Activated T-cell treated with anti-CD3 and anti-CD28 coated beads, Interleukin-2, amount 50 U/mL, for 24 hours (primary cell): ENCODE results near the gene CHRNB1.

Experiments
- DNase-seq: peaks from one replicate; pipeline ENCODE4 v3.0.0-alpha.2; 2020
- H3K27ac Mint-ChIP-seq: 2 replicates; pipeline ENCODE4 v1.8.0; 2020; ENCODE audit warnings: mild to moderate bottlenecking, mixed read lengths
- H3K27me3 Mint-ChIP-seq: 2 replicates; pipeline ENCODE4 v1.8.0; 2020; ENCODE audit warnings: mixed read lengths
- H3K36me3 Mint-ChIP-seq: 2 replicates; pipeline ENCODE4 v1.8.0; 2020; ENCODE audit warnings: low read depth, mixed read lengths
- H3K4me1 Mint-ChIP-seq: 2 replicates; pipeline ENCODE4 v1.8.0; 2020; ENCODE audit warnings: low read depth, mixed read lengths
- H3K4me3 Mint-ChIP-seq: 2 replicates; pipeline ENCODE4 v1.8.0; 2020; ENCODE audit warnings: mild to moderate bottlenecking, moderate library complexity, mixed read lengths
- H3K9me3 Mint-ChIP-seq: 2 replicates; pipeline ENCODE4 v1.8.0; 2020; ENCODE audit warnings: mixed read lengths

The CHRNB1 gene, protein sequence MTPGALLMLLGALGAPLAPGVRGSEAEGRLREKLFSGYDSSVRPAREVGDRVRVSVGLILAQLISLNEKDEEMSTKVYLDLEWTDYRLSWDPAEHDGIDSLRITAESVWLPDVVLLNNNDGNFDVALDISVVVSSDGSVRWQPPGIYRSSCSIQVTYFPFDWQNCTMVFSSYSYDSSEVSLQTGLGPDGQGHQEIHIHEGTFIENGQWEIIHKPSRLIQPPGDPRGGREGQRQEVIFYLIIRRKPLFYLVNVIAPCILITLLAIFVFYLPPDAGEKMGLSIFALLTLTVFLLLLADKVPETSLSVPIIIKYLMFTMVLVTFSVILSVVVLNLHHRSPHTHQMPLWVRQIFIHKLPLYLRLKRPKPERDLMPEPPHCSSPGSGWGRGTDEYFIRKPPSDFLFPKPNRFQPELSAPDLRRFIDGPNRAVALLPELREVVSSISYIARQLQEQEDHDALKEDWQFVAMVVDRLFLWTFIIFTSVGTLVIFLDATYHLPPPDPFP

DNA sequence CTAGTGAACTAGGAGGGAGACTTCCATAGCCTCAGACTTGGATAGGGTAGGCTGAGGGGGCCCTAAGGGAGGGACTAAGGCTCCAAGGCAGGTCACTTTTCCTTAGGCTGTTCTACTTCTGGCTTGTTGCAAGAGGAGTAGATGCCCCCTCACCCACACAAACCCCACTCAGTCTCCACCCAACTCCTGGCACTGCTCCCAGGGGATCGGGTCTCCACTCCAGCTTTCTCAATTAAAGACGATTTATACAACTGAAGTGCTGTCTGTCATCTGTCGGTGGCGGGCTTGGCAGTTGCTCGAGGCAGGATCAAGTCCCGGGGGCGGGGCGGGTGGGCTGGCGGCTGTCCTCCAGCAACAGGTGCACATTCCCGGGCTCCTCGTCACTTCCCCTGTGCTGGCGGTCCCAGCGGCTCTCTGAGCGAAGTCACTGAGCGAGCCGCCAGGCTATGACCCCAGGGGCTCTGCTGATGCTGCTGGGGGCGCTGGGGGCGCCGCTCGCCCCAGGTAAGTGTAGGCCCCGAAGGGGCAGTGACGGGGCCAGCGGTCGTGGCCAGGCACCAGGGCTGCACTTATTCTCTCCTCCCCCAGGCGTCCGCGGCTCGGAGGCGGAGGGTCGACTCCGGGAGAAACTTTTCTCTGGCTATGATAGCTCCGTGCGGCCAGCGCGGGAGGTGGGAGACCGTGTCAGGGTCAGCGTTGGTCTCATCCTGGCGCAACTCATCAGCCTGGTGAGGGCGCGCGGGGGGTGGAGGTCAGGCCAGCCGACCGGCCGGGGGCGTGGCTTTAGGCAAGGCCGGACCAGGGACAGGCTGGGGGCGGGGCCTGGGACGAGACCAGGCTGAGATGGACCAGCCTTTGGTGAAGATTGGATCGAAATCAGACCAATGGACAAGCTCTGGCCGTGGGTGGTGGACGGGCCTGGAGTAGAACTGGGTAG is at the start of gene CHRNB1:
TSS of gene CHRNB1 (plus strand) at position 380 of the 937 bp plus-strand sequence. CDS start at position 447, 67 bp downstream.
- peaks cover 75% of the 10 kb centered on the region for H3K27me3 Mint-ChIP-seq
- peak; percentile 43 for DNase-seq
- H3K36me3 Mint-ChIP-seq = no peaks in the 10 kb centered on the region
- no peak within 1 kb of the TSS for H3K27ac Mint-ChIP-seq
- peaks cover 25% of the 10 kb centered on the region for H3K4me1 Mint-ChIP-seq
- peak within 1 kb of the TSS; percentile 66 for H3K4me3 Mint-ChIP-seq
- H3K9me3 Mint-ChIP-seq = no peaks in the 10 kb centered on the region

DNA sequence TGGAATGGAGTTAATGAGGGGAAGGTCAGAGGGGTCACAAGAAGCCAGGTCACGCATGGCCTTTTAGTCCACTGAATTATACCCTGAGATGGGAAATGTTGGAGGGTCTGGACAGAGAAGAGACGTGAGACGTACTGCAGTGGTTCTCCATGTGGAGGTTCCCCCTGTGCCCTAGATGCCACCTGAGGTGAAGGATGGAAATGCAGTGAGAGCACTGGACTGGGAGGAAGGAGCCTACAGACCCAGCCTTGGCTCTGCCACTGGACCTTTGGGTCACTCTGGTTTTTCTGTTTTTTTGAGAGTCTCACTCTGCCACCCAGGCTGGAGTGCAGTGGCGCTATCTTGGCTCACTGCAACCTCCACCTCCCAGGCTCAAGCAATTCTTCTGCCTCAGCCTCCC is 48.7 kb upstream of the CHRNB1 start:
- Mint-ChIP-seq H3K27ac (no peak overlapping the region), H3K27me3 (no peaks in the 10 kb centered on the region), H3K4me3 (peak overlapping the region; percentile 4), H3K4me1 (peaks cover 28% of the 10 kb centered on the region), H3K36me3 (peaks cover 27% of the 10 kb centered on the region), H3K9me3 (no peaks in the 10 kb centered on the region)
- no peak for DNase-seq

DNA sequence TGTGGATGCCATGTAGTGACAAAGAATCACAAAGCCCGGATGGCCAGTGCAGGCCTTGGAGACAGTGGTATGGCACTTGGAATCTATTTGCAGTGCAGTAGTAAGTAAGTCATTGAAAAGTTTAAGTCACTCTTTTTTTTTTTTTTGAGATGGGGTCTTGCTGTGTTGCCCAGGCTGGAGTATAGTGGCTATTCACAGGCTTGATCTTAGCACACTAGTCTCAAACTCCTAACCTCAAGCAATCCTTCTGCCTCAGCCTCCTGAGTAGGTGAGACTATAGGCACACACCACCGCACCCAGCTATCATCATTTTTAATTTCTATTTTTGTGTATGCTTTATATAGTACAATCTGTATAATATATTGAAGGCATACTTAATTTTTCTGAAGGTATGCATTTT is 46.2 kb upstream of the CHRNB1 start:
- H3K27me3 Mint-ChIP-seq = no peaks in the 10 kb centered on the region
- H3K27ac Mint-ChIP-seq = no peak overlapping the region
- peaks cover 16% of the 10 kb centered on the region for H3K36me3 Mint-ChIP-seq
- no peak overlapping the region for H3K4me3 Mint-ChIP-seq
- peaks cover 17% of the 10 kb centered on the region for H3K4me1 Mint-ChIP-seq
- no peak for DNase-seq
- no peaks in the 10 kb centered on the region for H3K9me3 Mint-ChIP-seq

DNA sequence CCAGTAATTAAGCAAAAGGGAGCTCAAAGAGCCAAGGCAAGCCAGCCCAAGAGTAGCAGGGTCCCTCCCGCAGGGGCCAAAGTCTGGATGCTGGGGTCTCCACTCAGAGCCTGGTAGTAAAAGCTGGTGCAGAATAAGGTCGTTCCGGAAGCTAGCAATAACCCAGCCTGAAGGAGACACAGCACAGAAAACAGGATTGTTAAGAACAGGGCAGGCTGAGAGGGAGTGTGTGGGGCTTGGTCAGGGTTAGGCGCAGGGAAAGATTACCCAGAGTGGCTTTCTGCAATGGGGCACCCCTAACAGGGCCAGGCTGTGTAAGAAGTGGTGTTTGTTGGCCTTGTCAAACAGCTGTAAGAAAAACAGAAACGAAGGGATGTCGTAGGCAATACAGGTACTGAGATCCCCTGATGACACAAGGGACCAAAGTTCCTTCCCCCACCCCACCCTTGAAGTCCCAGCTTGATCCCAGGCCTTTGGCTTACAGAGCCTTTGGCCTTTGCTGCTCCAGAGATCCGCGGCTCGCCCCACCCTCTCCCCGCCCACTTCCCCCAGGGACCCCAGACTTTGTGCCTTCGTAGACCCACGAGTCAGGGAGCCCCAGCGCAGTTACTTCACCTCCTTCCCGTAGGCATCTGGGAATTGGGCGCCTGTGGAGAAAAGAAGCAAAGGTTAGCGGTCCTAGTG is 41.7 kb upstream of the CHRNB1 start:
- Mint-ChIP-seq H3K36me3 (peaks cover 11% of the 10 kb centered on the region), H3K4me1 (peaks cover 16% of the 10 kb centered on the region), H3K27ac (peak overlapping the region; percentile 98), H3K9me3 (no peaks in the 10 kb centered on the region), H3K27me3 (peaks cover 8% of the 10 kb centered on the region), H3K4me3 (peak overlapping the region; percentile 92)
- peak; percentile 52 for DNase-seq

DNA sequence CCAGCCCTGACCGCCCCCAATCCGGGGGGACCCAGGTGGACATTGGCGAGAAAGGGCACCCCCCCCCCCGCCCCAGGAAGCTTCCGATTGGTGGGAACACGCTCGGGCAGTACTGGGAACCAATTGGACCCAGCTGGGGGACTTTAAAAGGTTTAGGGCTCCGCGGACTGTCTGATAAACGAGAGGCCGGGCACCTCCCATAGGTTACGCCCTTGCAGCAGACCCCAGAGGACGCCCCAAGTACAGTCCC is 41.2 kb upstream of the CHRNB1 start:
- H3K27ac Mint-ChIP-seq = peak overlapping the region; percentile 98
- peak overlapping the region; percentile 92 for H3K4me3 Mint-ChIP-seq
- peaks cover 18% of the 10 kb centered on the region for H3K4me1 Mint-ChIP-seq
- H3K36me3 Mint-ChIP-seq = peaks cover 11% of the 10 kb centered on the region
- peaks cover 8% of the 10 kb centered on the region for H3K27me3 Mint-ChIP-seq
- H3K9me3 Mint-ChIP-seq = no peaks in the 10 kb centered on the region
- DNase-seq = no peak

- Mint-ChIP-seq H3K9me3 (no peaks in the 10 kb centered on the region), H3K27ac (peak within 1 kb of the TSS; percentile 98), H3K4me3 (peak within 1 kb of the TSS; percentile 92), H3K4me1 (peaks cover 20% of the 10 kb centered on the region), H3K36me3 (peaks cover 11% of the 10 kb centered on the region), H3K27me3 (peaks cover 8% of the 10 kb centered on the region)
- DNase-seq = peak; percentile 92
Observed at GRCh38 chr17:7403977-7404736, 40.7 kb upstream of the CHRNB1 start, which contains the start of gene TMEM256. Gene TMEM256 (minus strand): TSS chr17:7404097. CDS start chr17:7404084, 13 bp downstream.

DNA sequence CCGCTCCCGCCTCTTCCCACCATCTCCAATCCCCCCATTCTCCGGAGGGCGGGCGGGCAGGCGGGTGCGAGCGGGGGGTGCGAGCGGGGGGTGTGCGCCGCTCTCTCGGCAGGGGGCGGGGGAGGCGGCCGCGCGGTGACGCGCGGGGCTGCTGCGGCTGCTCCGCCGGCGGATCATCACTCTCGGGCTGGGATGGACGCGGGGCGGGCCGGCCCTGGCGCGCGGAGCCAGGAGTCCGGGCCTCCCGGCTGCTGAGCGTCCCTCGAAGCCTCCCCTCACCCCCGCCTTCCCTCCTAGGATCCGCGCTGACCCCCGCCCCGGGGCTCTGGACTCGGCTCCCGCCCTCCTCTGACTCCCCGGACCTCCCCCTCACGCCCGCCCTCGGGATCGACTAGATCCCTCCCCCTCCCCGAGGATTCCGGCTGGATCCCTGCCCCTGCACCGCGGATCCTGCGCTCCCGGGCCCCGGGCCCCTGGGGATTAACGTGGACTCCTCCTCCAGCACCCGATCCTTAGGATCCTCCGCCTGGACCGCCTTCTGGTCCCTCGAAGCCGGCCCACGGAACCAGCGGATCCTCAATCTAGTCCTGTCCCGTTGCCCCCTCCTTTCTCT is 40.0 kb upstream of the CHRNB1 start:
- Mint-ChIP-seq H3K4me3 (peak overlapping the region; percentile 92), H3K4me1 (peaks cover 18% of the 10 kb centered on the region), H3K27me3 (peaks cover 8% of the 10 kb centered on the region), H3K36me3 (peaks cover 11% of the 10 kb centered on the region), H3K9me3 (no peaks in the 10 kb centered on the region), H3K27ac (peak overlapping the region; percentile 98)
- DNase-seq = no peak

DNA sequence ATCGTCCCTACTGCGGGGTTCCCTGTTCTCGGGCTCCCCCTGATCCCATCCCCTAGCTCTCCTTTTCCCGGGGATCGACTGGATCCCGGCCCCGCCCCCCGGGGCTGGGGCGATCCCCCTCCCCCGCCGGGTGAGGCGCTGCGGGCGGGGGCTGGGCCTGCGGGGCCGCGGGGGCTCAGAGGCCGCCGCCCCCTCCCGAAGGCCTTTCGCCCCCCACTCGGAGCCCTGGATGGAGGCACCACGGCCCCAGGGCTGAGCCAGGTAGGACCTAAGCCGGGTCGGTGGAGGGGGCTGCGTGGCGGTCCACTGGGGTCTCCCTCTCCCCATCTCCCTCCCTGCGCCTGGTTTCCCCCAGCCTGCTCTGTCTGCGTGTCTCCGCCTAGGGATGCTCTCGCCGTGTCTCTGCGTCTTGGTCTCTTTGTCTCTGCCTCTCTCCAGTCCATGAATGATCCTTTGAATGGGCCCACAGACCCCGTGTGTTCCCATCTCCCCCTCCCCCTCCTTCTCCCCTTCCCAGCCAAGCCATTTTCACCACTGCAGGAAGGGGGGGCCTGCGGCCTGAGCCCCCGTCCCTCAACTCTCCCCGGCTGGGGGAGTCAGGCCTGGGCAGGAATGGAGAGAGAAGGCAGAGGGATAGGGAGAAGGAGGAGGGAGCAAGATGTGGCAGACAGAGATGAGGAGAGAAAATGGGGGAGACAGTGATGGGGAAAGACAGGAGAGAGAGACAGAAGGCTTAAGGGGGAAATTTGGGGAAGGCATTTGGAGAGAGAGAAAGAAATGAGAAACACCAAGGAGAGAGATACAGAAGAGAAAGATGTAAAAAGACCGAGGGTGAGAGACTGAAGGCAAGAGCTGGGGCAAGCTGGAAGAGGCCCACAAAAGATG is 39.3 kb upstream of the CHRNB1 start:
- H3K4me3 Mint-ChIP-seq = peak overlapping the region; percentile 76
- H3K27ac Mint-ChIP-seq = peak overlapping the region; percentile 78
- no peak for DNase-seq
- H3K9me3 Mint-ChIP-seq = no peaks in the 10 kb centered on the region
- H3K36me3 Mint-ChIP-seq = peaks cover 11% of the 10 kb centered on the region
- peaks cover 17% of the 10 kb centered on the region for H3K4me1 Mint-ChIP-seq
- H3K27me3 Mint-ChIP-seq = peaks cover 8% of the 10 kb centered on the region

- H3K4me3 Mint-ChIP-seq = peak overlapping the region; percentile 25
- H3K4me1 Mint-ChIP-seq = peaks cover 17% of the 10 kb centered on the region
- no peak overlapping the region for H3K27ac Mint-ChIP-seq
- peaks cover 8% of the 10 kb centered on the region for H3K27me3 Mint-ChIP-seq
- DNase-seq = no peak
- no peaks in the 10 kb centered on the region for H3K9me3 Mint-ChIP-seq
- H3K36me3 Mint-ChIP-seq = peaks cover 11% of the 10 kb centered on the region
Observed at GRCh38 chr17:7406235-7406825, 38.5 kb upstream of the CHRNB1 start.

GRCh38 chr17:7407082-7407481 is 37.8 kb upstream of the CHRNB1 start:
- peaks cover 8% of the 10 kb centered on the region for H3K27me3 Mint-ChIP-seq
- H3K4me1 Mint-ChIP-seq = peaks cover 14% of the 10 kb centered on the region
- H3K27ac Mint-ChIP-seq = no peak overlapping the region
- no peak for DNase-seq
- H3K4me3 Mint-ChIP-seq = no peak overlapping the region
- peaks cover 7% of the 10 kb centered on the region for H3K36me3 Mint-ChIP-seq
- no peaks in the 10 kb centered on the region for H3K9me3 Mint-ChIP-seq

DNA sequence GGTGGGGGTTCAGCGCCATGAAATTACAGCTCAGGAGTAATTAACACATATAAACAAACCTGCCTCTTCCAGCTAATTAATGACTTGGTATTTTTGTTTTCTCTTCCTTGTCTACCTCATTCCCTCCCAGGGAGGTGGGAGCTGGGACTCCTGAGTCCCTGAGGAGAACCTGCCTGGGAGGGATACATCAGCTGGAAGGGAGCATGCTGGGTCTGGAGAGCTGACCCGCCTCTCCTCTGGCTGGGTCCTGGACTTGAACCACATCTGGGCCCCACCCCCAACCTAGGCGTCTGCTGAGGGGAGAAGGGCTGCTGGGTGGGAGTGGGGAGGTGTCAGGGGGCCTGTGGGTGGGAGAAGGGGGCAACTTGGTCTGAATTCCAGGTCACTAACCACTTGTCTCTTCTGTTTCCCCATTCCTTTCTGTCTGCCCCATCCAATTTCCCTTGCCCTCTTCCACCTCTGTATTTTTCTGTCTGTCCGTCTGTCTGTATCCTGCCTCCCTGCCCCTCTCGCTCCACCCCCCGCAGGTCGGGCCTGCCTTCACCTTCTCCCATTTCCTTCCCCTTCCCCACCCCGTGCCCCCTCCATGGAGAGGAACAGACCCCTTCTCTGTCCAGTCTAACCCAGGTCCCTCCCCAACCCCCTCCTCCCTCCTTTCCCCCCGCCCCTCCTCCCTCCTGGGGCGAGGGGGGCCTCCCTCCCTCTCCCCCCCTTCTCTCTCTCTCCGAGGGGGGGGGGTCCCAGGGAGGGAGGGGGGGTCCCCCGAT is 37.2 kb upstream of the CHRNB1 start, which contains the start of gene NLGN2:
TSS of gene NLGN2 (plus strand) at position 361 of the 767 bp plus-strand sequence. CDS start 411 bp downstream, outside the sequence.
- Mint-ChIP-seq H3K27ac (no peak within 1 kb of the TSS), H3K4me3 (no peak within 1 kb of the TSS), H3K9me3 (no peaks in the 10 kb centered on the region), H3K36me3 (peaks cover 7% of the 10 kb centered on the region), H3K4me1 (peaks cover 14% of the 10 kb centered on the region), H3K27me3 (peaks cover 8% of the 10 kb centered on the region)
- DNase-seq = no peak

DNA sequence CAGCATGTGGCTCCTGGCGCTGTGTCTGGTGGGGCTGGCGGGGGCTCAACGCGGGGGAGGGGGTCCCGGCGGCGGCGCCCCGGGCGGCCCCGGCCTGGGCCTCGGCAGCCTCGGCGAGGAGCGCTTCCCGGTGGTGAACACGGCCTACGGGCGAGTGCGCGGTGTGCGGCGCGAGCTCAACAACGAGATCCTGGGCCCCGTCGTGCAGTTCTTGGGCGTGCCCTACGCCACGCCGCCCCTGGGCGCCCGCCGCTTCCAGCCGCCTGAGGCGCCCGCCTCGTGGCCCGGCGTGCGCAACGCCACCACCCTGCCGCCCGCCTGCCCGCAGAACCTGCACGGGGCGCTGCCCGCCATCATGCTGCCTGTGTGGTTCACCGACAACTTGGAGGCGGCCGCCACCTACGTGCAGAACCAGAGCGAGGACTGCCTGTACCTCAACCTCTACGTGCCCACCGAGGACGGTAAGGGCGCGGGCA is 36.6 kb upstream of the CHRNB1 start:
- H3K4me3 Mint-ChIP-seq = no peak overlapping the region
- no peaks in the 10 kb centered on the region for H3K9me3 Mint-ChIP-seq
- DNase-seq = peak; percentile 57
- H3K36me3 Mint-ChIP-seq = peaks cover 6% of the 10 kb centered on the region
- no peak overlapping the region for H3K27ac Mint-ChIP-seq
- peaks cover 8% of the 10 kb centered on the region for H3K27me3 Mint-ChIP-seq
- H3K4me1 Mint-ChIP-seq = peaks cover 7% of the 10 kb centered on the region
